Measurements from ENCODE around the gene SLC25A15. TPM values are rescaled to one million over a fixed set of nuclear protein-coding genes. Genes with fewer than 3 reads are reported as not detected.

SLC25A15 gene
- 8.3 and 9.5 TPM in 2 replicates for total RNA-seq
- long read RNA-seq, partial matches to known transcripts, result 0 of 1 reads
- long read RNA-seq, other reads (novel, unspliced or antisense), result 0 of 1 reads

DNA sequence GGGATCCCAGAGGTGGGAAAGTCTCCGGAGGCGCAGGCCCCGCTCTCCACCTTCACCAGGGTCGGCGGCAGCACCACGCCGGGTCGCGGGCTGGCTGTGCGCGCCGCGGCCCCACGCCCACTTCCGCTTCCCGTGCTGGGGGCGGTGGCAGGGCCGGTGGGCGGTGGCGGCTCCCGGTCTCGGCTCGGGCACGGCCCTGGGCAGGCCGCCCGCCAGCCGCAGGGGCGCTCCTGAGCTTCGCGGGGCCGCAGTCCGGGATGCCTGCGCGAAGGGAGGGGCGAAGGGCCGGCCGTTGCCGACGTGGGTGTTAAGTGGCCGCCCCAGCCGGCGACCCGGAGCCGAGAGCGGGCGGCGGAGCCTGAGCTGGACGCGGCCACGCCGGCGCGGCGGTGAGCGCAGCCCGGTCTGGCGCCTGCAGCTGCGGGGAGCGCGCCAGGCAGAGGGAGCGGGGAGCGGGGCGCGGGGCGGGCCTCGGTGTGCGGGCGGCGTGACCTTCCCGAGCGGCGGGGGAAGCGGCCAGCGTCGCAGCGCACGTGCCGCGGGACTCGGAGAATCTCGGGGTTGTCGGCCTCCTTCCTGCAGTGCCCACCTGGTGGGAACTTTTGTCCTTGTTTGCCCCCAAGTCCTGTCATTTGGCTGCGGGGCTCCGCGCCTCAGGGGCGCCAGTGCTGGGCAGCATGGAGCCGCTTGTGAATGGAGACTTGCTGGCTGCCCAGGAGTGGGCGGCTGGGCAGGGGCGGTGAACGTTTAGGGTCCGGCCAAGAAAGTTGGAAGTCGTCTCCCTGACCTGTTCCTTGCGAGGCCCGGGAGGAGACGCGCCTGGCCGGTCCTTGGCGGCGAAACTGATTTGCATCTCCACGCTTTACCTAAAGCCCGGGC lies at the start of gene SLC25A15:
SLC25A15 (plus strand) TSS at position 337 of the 879 bp plus-strand sequence. CDS start 3,616 bp downstream, outside the sequence.
- Mint-ChIP-seq H3K36me3 (ENCODE audit: unreplicated experiment) (peaks cover 2% of the 10 kb centered on the region), H3K9me3 (ENCODE audit: unreplicated experiment) (no peaks in the 10 kb centered on the region), H3K4me3 (ENCODE audit: unreplicated experiment) (peak within 1 kb of the TSS; percentile 77), H3K27me3 (ENCODE audit: unreplicated experiment) (no peaks in the 10 kb centered on the region), H3K4me1 (ENCODE audit: unreplicated experiment) (peaks cover 9% of the 10 kb centered on the region), H3K27ac (ENCODE audit: unreplicated experiment) (peak within 1 kb of the TSS; percentile 83)
- peak; percentile 94 for DNase-seq (ENCODE audit: extremely low spot score, unreplicated experiment)
- TF ChIP-seq, protein P1, sequence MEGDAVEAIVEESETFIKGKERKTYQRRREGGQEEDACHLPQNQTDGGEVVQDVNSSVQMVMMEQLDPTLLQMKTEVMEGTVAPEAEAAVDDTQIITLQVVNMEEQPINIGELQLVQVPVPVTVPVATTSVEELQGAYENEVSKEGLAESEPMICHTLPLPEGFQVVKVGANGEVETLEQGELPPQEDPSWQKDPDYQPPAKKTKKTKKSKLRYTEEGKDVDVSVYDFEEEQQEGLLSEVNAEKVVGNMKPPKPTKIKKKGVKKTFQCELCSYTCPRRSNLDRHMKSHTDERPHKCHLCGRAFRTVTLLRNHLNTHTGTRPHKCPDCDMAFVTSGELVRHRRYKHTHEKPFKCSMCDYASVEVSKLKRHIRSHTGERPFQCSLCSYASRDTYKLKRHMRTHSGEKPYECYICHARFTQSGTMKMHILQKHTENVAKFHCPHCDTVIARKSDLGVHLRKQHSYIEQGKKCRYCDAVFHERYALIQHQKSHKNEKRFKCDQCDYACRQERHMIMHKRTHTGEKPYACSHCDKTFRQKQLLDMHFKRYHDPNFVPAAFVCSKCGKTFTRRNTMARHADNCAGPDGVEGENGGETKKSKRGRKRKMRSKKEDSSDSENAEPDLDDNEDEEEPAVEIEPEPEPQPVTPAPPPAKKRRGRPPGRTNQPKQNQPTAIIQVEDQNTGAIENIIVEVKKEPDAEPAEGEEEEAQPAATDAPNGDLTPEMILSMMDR (IDR thresholded peaks at IDR 0.05), result peak; percentile 57

DNA sequence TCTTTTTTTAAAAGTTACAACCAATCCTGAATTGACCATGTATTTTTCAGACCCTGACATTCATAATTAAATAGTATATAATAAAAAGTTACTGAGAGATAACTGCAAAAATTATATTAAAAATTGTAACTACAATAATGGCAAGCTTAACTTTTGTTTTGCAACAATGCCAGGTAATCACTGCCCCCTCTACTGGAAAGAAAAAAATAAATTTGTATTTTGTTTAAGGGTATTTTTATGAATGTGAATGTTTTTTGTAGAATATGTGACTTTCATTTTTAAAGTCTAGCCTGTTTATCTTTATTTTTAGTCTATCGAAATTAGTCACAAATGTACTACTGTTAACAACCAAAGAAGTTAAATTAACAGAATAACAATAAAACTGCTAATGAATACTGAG lies 40.1 kb upstream of the SLC25A15 start:
- Mint-ChIP-seq H3K9me3 (ENCODE audit: unreplicated experiment) (no peaks in the 10 kb centered on the region), H3K36me3 (ENCODE audit: unreplicated experiment) (peaks cover 12% of the 10 kb centered on the region), H3K27ac (ENCODE audit: unreplicated experiment) (no peak overlapping the region), H3K27me3 (ENCODE audit: unreplicated experiment) (no peaks in the 10 kb centered on the region), H3K4me3 (ENCODE audit: unreplicated experiment) (no peak overlapping the region), H3K4me1 (ENCODE audit: unreplicated experiment) (no peaks in the 10 kb centered on the region)
- no peak for DNase-seq (ENCODE audit: extremely low spot score, unreplicated experiment)
- TF ChIP-seq, protein P1 (IDR thresholded peaks at IDR 0.05), result peak; percentile 44

DNA sequence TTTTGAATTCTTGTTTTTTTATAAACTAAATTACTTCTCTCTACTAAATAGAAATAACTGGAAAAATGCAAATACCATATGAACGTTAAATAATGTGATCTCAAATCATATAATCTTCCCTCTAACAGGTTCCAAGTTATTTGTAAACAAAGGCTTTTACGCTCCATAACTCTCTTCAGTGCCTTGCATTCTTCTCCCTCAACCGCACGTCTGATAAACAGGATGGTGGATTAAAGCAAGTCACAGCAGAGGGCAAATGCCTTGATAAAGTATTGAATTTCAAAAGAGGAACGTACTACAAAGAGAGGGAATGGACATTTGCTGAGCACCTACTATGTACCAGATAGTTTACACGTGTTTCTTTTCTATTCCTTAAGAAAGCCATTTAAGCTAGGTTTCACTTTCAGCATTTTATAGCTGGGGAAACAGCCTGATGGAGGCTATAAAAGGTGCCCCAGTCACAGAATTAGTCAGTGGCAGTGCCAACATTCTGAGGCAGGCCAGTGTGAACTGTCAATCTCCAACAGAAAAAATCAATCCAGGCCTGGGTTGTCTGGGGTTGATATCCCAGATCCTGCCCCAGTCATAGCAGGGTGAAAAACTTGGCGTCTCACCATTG lies 34.2 kb upstream of the SLC25A15 start:
- Mint-ChIP-seq H3K4me3 (ENCODE audit: unreplicated experiment) (no peak overlapping the region), H3K27me3 (ENCODE audit: unreplicated experiment) (no peaks in the 10 kb centered on the region), H3K9me3 (ENCODE audit: unreplicated experiment) (no peaks in the 10 kb centered on the region), H3K36me3 (ENCODE audit: unreplicated experiment) (peaks cover 34% of the 10 kb centered on the region), H3K27ac (ENCODE audit: unreplicated experiment) (no peak overlapping the region), H3K4me1 (ENCODE audit: unreplicated experiment) (no peaks in the 10 kb centered on the region)
- TF ChIP-seq, protein P1 (IDR thresholded peaks at IDR 0.05), result no peak
- no peak for DNase-seq (ENCODE audit: extremely low spot score, unreplicated experiment)

DNA sequence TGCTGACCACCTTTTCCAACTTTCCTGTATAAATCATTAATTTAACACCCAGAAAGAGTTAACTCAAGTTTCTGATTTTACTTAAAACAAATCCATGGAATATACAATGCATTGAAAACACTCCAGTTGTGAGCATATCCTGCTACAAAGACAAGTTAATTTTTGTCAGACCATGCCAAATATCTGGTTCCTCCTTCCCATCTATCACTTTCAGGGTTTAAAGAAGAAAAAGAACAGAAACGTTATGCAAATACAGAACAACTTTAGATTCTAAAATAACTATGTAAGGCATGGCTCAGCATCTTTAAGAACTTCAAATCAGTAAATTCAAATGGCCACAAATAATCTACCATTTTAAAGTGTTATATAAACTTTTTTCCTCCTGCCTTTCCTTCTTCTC lies 33.4 kb upstream of the SLC25A15 start:
- Mint-ChIP-seq H3K9me3 (ENCODE audit: unreplicated experiment) (no peaks in the 10 kb centered on the region), H3K27me3 (ENCODE audit: unreplicated experiment) (no peaks in the 10 kb centered on the region), H3K4me1 (ENCODE audit: unreplicated experiment) (no peaks in the 10 kb centered on the region), H3K4me3 (ENCODE audit: unreplicated experiment) (no peak overlapping the region), H3K27ac (ENCODE audit: unreplicated experiment) (no peak overlapping the region), H3K36me3 (ENCODE audit: unreplicated experiment) (peaks cover 34% of the 10 kb centered on the region)
- DNase-seq (ENCODE audit: extremely low spot score, unreplicated experiment), result no peak
- TF ChIP-seq, protein P1 (IDR thresholded peaks at IDR 0.05), result no peak

DNA sequence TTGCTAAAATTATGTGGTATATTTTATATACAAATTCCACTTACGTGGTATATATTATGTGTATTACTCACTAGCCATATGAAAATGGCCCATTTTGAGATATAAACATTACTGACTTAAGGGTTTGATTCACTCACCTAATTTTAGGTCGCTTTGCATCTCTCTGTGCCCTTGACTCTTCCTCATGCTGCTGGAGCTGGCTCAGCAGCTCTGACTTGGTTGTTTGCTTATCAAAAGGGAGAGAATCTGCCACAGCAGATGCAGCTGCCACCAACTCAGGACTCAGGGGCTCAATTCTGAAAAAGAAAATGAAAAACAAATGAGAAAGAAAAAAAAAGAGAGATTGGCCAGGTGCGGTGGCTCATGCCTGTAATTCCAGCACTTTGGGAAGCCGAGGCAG lies 30.6 kb upstream of the SLC25A15 start:
- no peak for DNase-seq (ENCODE audit: extremely low spot score, unreplicated experiment)

More for the DNA sequence above, 30.6 kb upstream of the SLC25A15 start:
- H3K36me3 Mint-ChIP-seq (ENCODE audit: unreplicated experiment), result peaks cover 26% of the 10 kb centered on the region
- H3K9me3 Mint-ChIP-seq (ENCODE audit: unreplicated experiment), result no peaks in the 10 kb centered on the region
- TF ChIP-seq, protein P1 (IDR thresholded peaks at IDR 0.05), result no peak
- H3K4me3 Mint-ChIP-seq (ENCODE audit: unreplicated experiment), result no peak overlapping the region
- no peaks in the 10 kb centered on the region for H3K27me3 Mint-ChIP-seq (ENCODE audit: unreplicated experiment)
- H3K4me1 Mint-ChIP-seq (ENCODE audit: unreplicated experiment), result no peaks in the 10 kb centered on the region
- no peak overlapping the region for H3K27ac Mint-ChIP-seq (ENCODE audit: unreplicated experiment)

Measured in osteocyte (in vitro differentiated cells).